8988T (cell line): Measurements from ENCODE around the gene PAPOLB.

Experiments
- DNase-seq: peaks from one replicate; pipeline ENCODE4 v3.0.0; 2011

PAPOLB gene

DNA sequence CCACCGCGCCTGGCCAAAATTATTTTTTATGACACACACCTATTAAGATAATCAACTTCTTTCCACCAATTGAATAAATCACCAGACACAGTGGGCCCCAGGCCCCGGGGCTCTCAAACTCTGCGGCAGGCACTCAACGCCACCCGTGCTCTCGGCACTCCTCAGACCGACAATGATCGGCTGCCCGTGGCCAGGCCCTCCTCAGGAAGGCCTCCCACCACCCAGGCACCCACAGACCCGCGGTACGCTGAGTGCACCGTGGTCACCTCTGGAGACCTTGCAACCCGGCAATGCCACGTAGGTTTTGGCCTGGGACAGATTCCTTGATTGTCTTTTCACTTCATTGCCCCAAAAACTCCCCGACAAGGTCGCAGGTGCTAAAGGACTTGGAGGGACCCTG is 14.8 kb upstream of the PAPOLB start:
- no peak for DNase-seq

DNA sequence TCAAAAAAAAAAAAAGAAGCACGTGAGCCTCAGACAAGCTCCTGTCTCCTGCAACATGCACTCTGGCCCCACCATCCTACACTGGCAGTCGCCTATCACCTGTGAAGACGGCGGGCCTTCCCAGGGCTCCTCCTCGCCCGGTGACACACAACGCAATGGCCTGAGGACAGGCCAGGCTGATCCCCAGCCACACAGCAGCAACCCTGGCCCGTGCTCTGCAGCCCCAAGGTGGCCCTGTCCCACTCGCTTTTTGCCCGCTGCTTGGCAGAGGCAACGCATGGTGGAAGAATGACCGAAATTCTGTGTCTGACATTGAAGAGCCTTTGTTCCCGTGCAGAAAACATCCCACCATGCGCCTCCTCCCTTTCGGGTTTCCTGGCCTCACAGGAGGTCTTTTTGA is 13.6 kb upstream of the PAPOLB start:
- no peak for DNase-seq

DNA sequence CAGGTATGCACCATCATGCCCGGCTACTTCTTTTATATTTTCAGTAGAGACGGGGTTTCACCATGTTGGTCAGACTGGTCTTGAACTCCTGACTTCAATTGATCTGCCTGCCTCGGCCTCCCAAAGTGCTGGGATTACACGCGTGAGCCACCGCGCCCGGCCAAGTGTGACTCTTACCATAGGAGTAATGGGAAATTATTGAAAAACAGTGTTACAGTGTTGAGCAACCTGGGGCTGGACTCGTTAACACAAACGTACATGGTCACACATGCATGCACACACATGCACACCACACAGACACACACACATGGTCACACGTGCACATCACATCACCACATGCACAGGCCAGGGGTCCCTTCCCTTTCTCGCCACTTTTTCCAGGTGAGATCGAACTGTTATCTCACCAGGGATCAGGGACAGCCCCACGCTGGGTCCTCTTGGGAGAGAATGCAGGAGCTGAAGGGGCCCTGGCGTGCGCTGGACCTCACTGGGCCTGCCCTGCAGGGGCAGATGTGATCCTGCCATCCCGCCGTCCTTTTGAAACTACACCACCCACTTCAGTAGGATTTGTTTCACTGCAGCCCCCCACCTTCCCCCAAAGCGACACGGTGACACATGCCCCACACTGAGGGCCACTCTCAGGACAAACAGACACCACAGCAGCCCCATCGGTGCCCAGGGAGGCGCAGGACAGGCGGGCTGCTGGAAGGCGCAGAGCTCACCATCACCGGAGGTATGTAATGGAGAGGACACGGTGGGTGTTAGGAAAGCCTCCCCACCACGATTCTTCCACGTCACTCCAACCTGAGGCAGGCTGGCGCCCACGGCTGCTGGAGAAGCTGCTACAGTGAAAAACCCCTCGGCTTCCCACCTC is 11.5 kb upstream of the PAPOLB start:
- DNase-seq = no peak

DNA sequence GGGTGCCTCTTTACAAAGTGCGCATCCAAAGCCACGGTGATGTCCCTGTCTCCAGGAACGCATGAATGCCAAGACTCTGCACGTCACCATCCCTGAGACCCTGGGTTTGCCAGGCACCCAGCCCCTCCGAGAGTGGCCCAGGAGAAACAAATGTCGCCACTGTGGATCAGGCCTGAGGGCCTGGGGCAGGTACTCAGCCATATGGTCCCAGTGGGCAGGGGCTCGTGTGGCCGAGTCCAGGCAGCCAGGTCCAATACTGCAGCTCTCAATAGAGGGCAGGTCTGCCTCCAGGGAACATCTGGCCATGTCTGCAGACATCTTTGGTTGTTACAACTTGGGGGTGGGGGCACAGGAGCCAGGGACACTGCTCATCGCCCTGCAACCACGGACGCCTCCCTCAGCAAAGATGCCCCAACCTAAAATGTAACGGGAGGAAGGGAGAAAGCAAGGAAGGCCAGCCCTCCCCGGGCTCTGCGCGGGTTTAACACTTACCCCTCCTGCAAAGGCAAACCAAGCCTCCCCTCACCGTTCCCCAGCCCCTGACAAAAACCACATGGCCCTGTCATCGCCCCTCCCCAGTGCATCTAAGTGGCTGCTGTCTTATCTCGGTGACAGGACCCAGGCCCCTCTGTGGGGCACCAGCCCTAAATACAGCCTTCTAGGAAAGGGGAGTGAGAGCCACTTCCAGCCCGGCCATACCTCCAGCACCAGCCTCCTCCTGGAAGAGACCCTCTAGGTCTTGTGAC is 10.3 kb upstream of the PAPOLB start:
- no peak for DNase-seq

DNA sequence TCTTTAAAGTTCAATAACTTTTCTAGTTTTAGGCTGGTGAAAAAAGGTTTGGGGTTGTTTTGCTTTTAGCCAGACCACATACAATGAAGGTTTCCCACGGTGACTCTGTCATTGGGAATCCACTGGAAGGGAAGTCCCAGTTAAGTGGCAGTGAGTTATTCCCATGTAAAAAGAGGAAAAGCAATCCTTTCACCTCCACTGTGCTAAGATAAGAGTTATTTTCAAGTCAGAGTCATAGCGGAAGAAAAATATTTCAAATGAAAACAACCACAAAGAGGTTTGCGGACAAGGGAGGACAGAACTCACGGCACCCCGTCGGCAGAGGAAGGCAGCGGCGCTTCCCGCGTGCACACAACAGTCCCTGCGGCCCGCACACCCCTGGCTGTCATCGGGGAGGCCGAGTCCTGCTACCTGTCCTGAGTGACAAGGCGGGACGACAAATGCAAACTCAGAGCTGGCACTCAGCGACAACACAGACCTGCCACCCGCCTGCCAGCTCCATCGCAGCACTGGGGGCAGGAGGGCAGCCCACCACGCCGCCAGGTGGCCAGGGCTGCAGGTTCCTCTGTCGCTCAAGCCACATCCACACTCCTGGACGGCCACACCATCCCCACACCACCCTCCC is 9.3 kb upstream of the PAPOLB start:
- DNase-seq = no peak

DNA sequence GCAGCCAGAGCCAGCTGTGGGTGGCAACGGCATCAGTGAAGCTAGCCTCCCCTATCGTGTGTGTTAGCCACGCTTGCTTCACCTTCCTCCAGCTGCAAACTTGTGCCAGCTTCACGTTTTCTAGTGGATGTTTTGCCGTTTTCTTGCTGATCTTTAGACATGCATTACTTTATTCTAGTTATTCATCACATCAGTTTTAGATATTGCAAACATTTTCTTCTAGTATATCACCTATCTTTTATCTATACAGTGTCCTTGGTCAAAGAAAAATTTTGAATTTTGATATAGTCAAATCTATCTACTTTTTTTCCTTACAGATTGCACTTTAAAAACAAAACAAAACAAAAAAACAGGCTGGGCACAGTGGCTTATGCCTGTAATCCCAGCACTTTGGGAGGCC is 6.7 kb upstream of the PAPOLB start:
- DNase-seq = no peak

DNA sequence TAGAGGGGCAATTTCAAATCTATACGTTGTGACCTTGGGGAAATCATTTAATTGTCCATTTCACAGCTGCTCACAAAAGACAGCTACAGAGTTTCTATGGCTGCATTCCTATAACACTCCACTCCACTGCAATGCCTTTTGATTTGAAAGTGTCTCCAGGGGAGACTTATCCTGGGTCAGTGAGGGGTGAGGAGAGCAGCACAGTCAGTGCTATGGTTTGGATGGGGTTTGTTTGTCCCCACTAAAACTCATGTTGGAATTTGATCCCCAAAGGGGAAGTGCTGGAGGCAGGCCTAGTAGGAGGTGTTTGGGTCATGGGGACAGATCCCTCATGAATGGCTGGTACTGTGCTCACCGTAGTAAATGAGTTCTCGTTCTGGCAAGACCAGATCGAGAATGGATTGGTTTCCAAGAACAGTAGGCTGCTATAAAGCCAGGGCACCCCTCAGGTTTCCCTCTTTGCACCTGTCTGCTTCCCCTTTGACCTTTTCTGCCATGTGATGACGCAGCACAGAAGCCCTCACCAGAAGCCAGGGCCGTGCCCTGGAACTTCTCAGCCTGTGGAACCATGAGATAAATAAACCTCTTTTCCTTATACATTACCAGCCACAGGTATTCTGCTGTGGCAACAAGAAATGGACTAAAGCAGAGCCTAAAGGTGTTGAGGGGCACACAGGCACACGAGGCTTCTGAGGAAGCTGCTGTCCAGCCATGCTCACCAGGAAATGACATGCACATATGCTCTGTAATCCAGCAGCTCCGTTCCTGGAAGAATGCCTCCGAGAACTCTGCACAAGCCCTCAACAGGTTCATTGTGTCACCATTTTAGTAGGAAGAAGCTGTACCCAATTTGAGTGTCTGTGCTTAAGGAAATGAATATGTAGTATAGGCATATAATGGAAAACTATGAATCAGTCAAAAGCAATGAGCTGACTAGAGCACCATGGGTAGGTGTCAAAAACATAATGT is 5.0 kb upstream of the PAPOLB start:
- no peak for DNase-seq

DNA sequence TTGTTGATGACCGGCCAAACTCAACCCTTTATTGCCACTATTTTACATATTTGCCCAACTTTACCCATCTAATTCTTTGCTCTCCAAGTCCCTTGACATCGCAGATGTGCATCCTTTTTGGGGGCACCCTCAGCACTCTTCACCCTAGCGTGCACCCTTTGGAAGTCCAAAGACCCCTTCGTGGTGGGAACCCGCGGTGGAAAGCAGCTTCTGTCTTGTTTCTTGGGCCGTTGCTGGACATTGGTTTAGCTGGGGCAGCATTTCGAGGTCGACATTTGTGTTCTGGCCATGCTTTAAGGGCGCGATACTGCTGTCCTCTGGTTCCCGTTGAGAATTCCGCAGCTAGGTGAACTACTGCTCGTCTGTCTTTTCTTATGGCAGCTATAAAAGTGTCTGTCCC is 326 bp upstream of the PAPOLB start:
- no peak for DNase-seq

DNA sequence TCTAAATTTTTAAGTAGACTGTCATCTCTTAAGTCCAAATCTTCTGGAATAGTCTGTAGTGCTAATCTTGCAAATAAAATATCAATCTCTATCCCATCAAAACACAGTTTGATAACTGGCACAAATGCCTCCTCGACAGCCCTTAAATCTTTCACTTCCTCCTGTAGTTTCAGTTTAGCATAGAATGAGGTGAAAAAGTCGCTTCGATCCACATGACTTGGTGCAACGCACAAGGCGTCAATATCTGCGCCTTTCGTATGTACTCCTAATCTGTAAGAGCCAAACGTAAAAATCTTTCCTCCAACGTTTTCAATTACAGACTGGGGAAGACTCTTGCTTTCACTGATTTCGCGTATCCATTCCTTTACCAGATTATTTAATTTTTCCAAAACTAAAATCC is 603 bp downstream of the PAPOLB start:
- no peak for DNase-seq

DNA sequence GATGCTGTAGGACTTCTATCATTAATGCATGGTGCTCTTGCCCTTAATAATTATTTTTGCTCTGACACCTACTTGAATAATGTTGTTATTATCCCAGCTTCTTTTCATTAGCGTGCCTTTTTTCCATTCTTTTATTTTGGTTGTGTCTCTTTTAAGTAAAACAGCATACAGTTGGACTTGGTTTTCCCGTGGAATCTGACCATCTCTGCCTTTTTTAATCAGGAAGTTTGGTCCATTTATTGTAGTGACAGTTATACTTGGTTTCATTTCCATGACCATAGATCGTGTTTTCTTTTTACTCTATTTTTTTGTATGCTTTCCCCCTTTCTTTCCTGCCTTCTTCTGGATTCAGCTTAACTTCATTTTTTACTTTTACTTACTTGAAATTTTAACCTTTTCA is 4.6 kb downstream of the PAPOLB start:
- no peak for DNase-seq

DNA sequence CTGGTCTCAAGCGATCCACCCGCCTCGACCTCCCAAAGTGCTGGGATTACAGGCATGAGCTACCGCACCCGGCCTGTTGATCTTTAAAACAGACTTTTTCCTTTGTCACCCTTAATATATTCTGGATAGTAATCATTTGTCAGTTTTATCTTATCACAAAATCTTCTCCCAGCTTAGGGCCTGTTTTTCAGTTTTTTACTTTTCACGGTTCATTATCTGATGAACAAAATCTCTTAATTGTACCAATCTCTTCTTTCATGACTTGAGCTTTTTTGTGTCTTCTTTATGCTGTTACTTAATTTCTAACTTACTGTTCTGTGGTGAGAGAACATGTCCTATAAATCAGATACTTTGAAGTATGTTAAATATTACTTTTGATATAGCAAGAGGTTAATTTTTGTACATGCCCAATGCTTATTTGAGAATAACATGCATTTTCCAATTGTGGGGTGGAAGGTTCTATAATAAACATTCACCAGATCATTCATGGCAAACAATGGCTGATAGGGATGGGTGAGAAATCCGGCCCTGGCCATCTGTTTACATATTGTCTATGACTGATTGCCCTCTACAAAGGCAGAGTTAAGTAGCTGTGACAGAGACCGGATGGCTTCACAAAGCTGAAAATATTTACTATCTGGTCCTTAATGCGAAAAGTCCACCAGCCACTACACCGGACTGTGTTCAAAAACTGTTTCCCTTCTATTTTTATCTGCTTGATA is 5.3 kb downstream of the PAPOLB start:
- no peak for DNase-seq

DNA sequence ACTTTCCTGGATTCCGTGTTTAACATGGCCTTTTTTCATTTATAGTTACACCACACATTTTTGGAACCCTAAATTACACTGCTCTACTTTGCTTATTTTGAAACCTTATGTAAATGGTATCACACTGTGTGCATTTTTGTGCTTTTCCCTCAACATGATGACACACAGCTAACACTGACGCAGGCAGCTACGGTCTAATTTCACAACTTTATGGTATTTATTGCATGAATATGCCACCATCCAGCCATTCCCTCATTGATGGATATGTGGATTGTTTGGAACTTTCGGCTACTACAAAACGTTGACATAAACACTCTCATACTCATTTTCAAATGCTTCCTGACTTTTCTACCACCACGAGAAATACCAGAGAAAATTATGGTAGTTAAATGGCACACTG is 6.9 kb downstream of the PAPOLB start:
- no peak for DNase-seq

DNA sequence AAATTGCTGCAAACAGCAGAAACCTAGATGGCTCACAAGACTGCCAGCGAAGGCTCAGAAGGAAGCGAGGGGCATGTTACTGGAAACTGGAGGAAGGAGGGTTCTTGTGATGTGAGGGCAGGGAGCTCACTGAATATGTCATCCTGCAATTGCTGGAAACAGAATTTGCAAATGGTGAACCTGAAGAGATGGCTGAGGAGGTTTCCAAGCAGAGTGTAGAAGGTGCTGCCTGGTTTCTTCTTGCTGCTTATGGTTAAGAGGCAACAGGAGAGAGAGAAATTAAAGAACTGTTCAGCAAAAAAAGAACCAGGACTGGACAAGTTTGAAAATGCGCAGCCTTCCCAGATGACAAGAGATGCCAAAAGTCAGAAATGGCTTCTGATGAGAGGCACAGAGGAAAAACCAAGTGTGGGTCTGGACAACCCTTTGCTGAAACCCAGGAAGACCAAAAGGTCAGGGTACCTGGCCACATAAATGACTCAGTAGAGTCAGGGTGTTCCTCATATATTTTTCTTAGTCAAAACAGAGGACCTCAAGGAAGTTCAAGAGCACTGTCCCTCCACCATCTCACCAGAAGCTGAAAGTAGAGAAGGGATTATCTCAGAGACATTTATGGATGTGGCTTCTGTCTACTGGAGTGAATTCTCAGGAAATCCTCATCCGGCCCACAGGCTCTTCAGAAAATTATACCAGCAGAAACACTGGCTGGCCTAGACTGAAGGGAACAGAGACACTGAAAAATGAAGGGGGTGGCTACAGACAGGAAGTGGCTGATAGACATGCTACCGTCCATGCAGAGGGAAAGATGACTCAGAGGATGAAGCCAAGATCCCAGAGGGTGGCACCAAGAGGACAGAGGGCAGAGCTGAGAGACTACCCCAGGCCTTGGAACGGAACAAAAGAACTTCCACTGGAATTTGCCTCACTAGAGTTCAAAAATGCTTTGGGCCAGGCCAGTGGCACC is 10.1 kb downstream of the PAPOLB start:
- no peak for DNase-seq

DNA sequence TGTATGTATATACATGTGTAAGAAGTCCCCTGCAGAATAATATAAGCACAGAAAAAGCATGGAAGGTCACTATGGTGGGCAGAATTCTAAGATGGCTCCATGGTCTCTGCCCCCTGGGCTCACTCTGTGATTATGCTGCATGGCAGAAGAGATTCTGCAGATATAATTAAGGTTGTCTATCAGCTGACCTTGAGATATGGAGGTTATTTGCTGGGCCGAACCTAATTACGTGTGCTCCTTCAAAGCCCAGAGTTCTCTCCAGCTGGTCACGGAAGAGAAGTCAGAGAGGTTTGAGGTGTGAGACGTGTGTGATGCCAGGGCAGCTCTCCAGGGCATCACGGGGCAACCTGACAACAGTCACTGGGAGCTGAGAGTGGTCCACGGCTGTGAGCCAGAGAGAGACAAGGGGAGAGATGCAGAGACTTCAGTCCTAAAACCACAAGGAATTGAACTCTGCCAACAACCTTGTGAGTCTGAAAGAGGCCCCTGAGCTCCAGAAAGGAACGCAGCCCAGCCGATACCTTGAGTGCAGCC is 11.5 kb downstream of the PAPOLB start:
- DNase-seq = no peak

DNA sequence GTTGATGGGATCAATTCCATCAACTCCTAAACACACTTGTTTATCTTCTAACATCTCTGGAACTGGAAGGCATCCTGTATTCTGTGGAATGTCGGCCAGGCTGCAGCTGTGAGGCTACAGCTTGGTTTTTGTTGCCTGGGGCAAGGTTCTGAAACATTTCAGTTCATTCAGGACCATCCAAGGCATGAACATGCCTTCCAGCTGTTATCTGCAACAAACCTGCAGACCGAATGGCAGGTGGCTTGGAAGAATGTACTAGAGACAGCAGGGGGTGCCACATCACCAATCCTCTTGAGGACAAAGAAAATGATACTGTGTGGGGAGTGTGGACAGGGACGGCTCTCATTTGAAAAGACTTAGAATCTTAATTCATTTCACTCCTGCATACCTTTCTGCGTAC is 12.4 kb downstream of the PAPOLB start:
- DNase-seq = no peak

DNA sequence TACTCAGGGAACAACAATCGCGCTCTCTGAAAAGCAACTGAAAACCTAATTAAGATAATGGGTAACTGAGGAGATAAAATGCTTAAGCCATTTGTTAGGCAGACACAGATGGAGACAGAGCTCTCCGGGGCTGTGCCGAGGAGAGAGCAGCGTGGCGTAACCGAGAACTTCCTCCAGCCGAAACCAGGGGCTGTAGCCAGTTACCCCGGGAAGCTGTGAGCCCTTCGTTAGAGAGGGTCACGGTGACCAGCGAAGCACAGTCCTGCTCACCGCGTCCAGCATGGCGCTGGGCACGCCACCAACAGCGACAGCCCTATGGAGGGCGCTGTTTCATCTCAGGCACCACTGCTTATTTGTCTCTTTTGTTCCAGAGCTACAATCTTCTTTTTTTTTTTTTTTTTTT is 16.1 kb downstream of the PAPOLB start:
- no peak for DNase-seq

DNA sequence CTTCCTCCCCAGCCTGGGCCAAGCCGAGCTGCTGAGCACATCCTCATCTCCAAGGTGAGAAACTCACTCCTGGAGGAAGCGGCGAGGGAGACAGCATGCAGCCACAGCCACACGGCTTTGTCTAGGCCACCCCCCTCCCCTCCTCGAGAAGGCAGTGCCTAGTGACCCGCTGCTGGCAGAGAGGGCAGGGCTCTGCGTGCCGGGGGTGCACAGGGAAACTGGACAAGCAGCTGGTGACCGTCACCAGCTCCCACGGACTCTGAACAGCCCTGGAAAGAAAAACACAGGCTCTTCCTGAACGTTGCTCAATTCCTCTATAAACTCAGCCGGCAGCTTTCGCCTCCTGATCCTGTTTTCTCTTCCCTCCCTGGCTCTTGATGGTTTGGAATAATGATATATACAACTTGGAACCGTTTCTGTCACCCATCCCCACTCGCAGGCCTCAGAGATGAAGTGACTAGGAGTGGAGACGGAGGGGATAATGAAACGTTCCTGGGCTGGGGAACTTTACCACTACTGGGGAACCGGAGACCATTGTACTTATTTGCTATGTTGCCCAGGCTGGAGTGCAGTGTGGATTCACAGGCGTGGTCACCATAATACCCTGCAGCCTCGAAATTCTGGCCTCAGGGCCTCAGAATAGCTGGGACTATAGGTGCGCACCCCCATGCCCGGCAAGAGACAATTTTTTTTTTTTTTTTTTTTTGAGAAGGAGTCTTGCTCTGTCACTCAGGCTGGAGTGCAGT is 19.3 kb downstream of the PAPOLB start:
- DNase-seq = peak; percentile 13

DNA sequence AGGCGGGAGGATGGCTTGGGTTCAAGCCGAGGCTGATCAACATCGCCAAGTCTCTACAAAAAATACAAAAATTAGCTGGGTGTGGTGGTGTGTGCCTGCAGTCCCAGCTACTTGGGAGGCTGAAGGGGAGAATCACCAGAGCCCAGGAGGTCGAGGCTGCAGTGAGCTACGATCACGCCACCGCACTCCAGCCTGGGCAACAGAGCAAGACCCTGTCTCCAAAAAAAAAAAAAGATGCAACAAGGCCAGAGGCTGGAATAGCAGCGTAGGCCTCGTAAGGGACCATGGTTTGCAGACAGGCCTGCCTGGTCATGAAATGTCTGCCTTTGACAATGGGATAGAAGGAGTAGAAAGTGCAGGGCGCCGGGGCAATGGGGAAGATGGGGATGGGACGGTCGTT is 20.0 kb downstream of the PAPOLB start:
- no peak for DNase-seq

DNA sequence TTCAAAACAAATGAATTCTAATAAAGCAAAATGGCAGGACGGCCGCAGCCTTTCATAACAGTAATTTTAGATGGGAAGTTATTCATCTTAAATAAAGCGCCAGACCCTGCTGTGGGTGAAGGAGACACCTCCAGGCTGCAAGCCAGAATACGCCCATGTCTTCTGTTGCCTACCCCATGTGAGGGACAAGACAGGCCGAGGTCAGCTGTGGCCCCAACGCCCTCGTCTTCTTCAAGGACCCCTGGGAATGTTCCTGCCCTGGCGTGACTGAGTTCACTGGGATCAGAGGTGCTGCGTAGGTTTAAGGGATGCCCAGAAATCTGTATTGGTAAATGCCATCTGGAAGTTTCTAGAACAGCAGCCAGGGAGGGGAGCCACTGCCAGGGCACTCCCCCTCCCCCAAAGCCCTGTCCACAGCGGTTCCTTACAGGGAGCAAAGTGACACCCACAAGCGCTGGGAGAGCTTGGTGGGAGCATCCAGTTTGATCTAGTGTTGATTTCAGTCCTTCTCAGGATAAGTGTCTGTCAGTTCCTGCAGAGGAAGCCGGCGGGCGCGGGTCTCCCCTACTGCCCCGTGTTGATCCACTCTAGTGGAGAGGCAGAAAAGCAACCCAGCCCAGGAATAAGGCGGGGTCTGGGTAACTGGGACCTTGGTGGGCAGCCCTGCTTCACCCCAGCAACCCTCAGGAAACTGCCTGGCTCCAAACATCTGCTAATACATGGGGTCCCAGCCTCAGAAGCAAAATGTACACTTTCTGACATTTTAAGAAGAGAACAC is 20.6 kb downstream of the PAPOLB start:
- peak; percentile 14 for DNase-seq
